Right hindlimb (tissue), 1 donor: Measurements from ENCODE around the gene UBE3A.

Source experiments
- DNase-seq: peaks from one replicate; pipeline ENCODE4 v3.0.0-alpha.2; 2018

UBE3A gene

GRCh38 chr15:25327686-25328085 lies 111.1 kb downstream of the UBE3A start:
- no peak for DNase-seq

- no peak for DNase-seq
Observed at GRCh38 chr15:25325187-25325586, 113.6 kb downstream of the UBE3A start.

- DNase-seq = no peak
Observed at GRCh38 chr15:25323420-25323819, 115.4 kb downstream of the UBE3A start.

- DNase-seq = no peak
Observed at GRCh38 chr15:25287823-25288222, 151.0 kb downstream of the UBE3A start.
